K562 (cell line): ENCODE measurements around the gene PRR11. TPM values are rescaled to one million over a fixed set of nuclear protein-coding genes. Genes with fewer than 3 reads are reported as not detected.

Experiments
- BRD9 ChIP-seq: fragments of 450-650 bp; IDR thresholded peaks from 2 replicates; pipeline ENCODE4 v1.6.1; 2018; ENCODE audit warnings: low read depth; ENCODE audit not compliant: partially characterized antibody
- CBX1 ChIP-seq: sonication (generic); IDR thresholded peaks from 2 replicates; pipeline ENCODE4 v1.6.1; 2016; ENCODE audit warnings: antibody characterized with exemption, low read depth, mild to moderate bottlenecking
- CREB1 ChIP-seq, 2 experiments: sonication (generic) in 1 of 2; formaldehyde crosslinking in 1 of 2; IDR thresholded peaks; 2 replicates each; pipeline versions ENCODE4 v1.6.1 to v1.8.0; 2012 to 2022; ENCODE audit warnings: inconsistent platforms in 1 of 2, mild to moderate bottlenecking in 1 of 2, missing genetic modification reagents in 1 of 2, moderate library complexity in 1 of 2
- CXXC5 ChIP-seq: fragments of 250-450 bp; sonication (Bioruptor Pico); IDR thresholded peaks from 2 replicates; pipeline ENCODE4 v1.8.0; 2022; ENCODE audit warnings: inconsistent platforms, mild to moderate bottlenecking, moderate library complexity
- HNRNPLL ChIP-seq: fragments of 200-400 bp; formaldehyde crosslinking; IDR thresholded peaks from 2 replicates; pipeline ENCODE4 v1.6.1; 2017; ENCODE audit warnings: low read length, low read depth, mild to moderate bottlenecking; ENCODE audit not compliant: poor library complexity, severe bottlenecking
- MED1 ChIP-seq: sonication (generic); formaldehyde crosslinking; IDR thresholded peaks from 2 replicates; pipeline ENCODE4 v1.8.1; 2023; ENCODE audit warnings: missing genetic modification reagents, borderline replicate concordance
- MYC ChIP-seq, 2 experiments: fragments of 250-450 bp in 1 of 2; sonication (Bioruptor Pico) in 1 of 2; IDR thresholded peaks; 2 replicates each; pipeline versions ENCODE4 v1.5.1 to v1.6.1; 2012 to 2021; ENCODE audit warnings: low read depth in 2 of 2, borderline replicate concordance in 1 of 2, improper control_type of control experiment in 1 of 2, low read length in 1 of 2, mild to moderate bottlenecking in 1 of 2, moderate library complexity in 1 of 2
- PHF20 ChIP-seq: fragments of 450-650 bp; IDR thresholded peaks from 2 replicates; pipeline ENCODE4 v1.6.1; 2018; ENCODE audit not compliant: partially characterized antibody
- POLR2H ChIP-seq: IDR thresholded peaks from 2 replicates; pipeline ENCODE4 v1.6.1; 2016; ENCODE audit warnings: missing genetic modification characterization, low read depth, mild to moderate bottlenecking, control low read depth, missing compliant biosample characterization, moderate library complexity
- RHOXF2B ChIP-seq: fragments of 250-450 bp; sonication (Bioruptor Pico); conservative IDR thresholded peaks from 2 replicates; pipeline ENCODE4 v1.5.1; 2021
- SMAD3 ChIP-seq: fragments of 450-650 bp; formaldehyde crosslinking; conservative IDR thresholded peaks from 2 replicates; pipeline ENCODE4 v1.4.0; 2020; ENCODE audit warnings: mild to moderate bottlenecking
- SUPT5H ChIP-seq: fragments of 450-650 bp; IDR thresholded peaks from 2 replicates; pipeline ENCODE4 v1.6.1; 2016
- TBL1XR1 ChIP-seq, 2 experiments: IDR thresholded peaks; 2 replicates each; pipeline ENCODE4 v1.6.1; 2012; ENCODE audit warnings: improper control_type of control experiment in 2 of 2, low read length in 2 of 2, mild to moderate bottlenecking in 1 of 2
- ZNF239 ChIP-seq: fragments of 250-450 bp; sonication (Bioruptor Pico); IDR thresholded peaks from 2 replicates; pipeline ENCODE4 v1.4.0; 2020; ENCODE audit warnings: mild to moderate bottlenecking
- ZNF668 ChIP-seq: fragments of 250-450 bp; sonication (Bioruptor Pico); IDR thresholded peaks from 2 replicates; pipeline ENCODE4 v1.8.0; 2022; ENCODE audit warnings: mild to moderate bottlenecking, inconsistent platforms
- ZNF707 ChIP-seq: fragments of 250-450 bp; sonication (Bioruptor Pico); conservative IDR thresholded peaks from 2 replicates; pipeline ENCODE4 v1.8.0; 2022; ENCODE audit warnings: inconsistent platforms, mild to moderate bottlenecking, moderate library complexity
- polyA plus RNA-seq, 8 experiments: library from polyadenylated mRNA; depleted of rRNA in 4 of 8; stranded (reverse) in 5 of 8; unstranded in 3 of 8; fragments of >200 nt; fragmentation: Nextera tagmentation in 2 of 8; fragmentation: Illumina TruSeq in 1 of 8; extraction: Ambion mirVana in 2 of 8; extraction: Trizol in 1 of 8; gene quantifications; 2 replicates each; pipeline versions ENCODE4 v1.2.1 to v1.2.3, GENCODE V29; 2011 to 2014; ENCODE audit warnings: inconsistent platforms in 1 of 8, missing spikeins in 1 of 8
- total RNA-seq, 7 experiments: library from RNA; depleted of rRNA in 6 of 7; stranded (reverse); fragments of >200 nt in 6 of 7; fragmentation: Illumina TruSeq in 2 of 7; extraction: Trizol in 2 of 7; gene quantifications; 2 replicates each; pipeline versions ENCODE4 v1.2.1 to v1.2.3, GENCODE V29; 2011 to 2021; ENCODE audit warnings: low replicate concordance in 1 of 7
- TF ChIP-seq, protein P1 (sequence below): sonication (generic); formaldehyde crosslinking; IDR thresholded peaks from 2 replicates; pipeline ENCODE4 v1.5.0; 2020; ENCODE audit warnings: missing genetic modification reagents
- TF ChIP-seq, protein P2 (sequence below): fragments of 450-650 bp; IDR thresholded peaks from 2 replicates; pipeline ENCODE4 v1.6.1; 2016; ENCODE audit warnings: missing biosample characterization, missing genetic modification characterization
- TF ChIP-seq, protein P3 (sequence below), 3 experiments: fragments of 200-800 bp in 1 of 3; fragments of 250-450 bp in 1 of 3; fragments of 450-650 bp in 1 of 3; sonication (Bioruptor Pico) in 1 of 3; sonication (Bioruptor generic) in 1 of 3; formaldehyde crosslinking in 1 of 3; IDR thresholded peaks; 2 replicates each; pipeline versions ENCODE4 v1.6.1 to v1.8.0; 2016 to 2022; ENCODE audit warnings: mild to moderate bottlenecking in 2 of 3, missing genetic modification characterization in 2 of 3, missing compliant biosample characterization in 1 of 3, moderate library complexity in 1 of 3
- TF ChIP-seq, protein P4 (sequence below): fragments of 250-450 bp; sonication (Bioruptor Pico); IDR thresholded peaks from 2 replicates; pipeline ENCODE4 v1.8.0; 2021; ENCODE audit warnings: borderline replicate concordance, mild to moderate bottlenecking, moderate library complexity; ENCODE audit not compliant: poor library complexity, severe bottlenecking

Gene PRR11
- total and polyA plus RNA-seq, 9 of the 15 experiments (the other 6 are each of a cell fraction or from before 2014, with no cell fraction given) = 13.3 to 75.2 (median 46.4) TPM

DNA sequence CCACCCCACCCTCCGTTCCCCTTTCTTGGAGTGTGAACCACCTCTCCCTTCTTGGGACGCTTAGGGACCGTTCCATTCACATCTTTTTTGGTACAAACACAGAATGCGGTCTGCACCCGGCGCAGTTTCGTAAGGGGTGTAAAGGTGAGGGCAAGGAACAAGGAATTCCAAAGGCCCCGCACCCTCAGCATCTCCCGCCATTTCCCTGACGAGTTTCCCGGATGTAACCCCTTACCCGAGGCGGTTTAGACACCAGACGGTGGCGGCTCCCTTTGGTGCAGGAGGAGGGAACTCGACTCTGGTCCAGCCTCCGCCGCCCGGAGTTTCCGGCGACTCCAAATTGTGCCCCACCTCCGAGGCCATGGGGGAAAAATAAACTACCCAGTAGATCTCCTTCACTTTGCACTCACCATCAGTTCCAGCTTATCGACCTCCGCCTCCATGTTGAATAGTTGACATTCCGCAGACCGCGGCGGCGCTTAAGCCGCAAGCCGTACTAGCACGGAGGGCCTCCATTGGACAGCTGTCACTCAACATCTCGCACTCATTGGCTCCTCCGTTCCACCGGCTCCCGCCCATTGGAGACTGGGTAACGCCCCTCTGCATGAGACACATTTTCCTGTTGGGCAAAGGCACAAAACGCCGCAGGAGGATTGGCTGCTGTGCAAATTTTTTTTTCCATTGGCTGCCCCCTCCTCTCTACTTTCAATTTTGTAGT lies 666 bp upstream of the PRR11 start, which contains the start of gene SKA2 (continued):
- TF ChIP-seq SMAD3 = no peak
- no peak for TF ChIP-seq TBL1XR1 (IDR thresholded peaks at IDR 0.05; ENCODE audit: low read length in 2 of 2)
- peak; percentile 74 for TF ChIP-seq SUPT5H
- TF ChIP-seq ZNF239 (CRISPR knock-in tag) = no peak
- TF ChIP-seq, protein P1, sequence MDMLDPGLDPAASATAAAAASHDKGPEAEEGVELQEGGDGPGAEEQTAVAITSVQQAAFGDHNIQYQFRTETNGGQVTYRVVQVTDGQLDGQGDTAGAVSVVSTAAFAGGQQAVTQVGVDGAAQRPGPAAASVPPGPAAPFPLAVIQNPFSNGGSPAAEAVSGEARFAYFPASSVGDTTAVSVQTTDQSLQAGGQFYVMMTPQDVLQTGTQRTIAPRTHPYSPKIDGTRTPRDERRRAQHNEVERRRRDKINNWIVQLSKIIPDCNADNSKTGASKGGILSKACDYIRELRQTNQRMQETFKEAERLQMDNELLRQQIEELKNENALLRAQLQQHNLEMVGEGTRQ (CRISPR knock-in tag) = no peak
- TF ChIP-seq, protein P2, sequence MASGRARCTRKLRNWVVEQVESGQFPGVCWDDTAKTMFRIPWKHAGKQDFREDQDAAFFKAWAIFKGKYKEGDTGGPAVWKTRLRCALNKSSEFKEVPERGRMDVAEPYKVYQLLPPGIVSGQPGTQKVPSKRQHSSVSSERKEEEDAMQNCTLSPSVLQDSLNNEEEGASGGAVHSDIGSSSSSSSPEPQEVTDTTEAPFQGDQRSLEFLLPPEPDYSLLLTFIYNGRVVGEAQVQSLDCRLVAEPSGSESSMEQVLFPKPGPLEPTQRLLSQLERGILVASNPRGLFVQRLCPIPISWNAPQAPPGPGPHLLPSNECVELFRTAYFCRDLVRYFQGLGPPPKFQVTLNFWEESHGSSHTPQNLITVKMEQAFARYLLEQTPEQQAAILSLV (tag) = no peak
- no peak for TF ChIP-seq MED1
- TF ChIP-seq ZNF707 (CRISPR knock-in tag) = no peak
- TF ChIP-seq CBX1 = 0 out of 2 replicates have a peak, but pooled peaks have one; percentile 26
- TF ChIP-seq, protein P3, sequence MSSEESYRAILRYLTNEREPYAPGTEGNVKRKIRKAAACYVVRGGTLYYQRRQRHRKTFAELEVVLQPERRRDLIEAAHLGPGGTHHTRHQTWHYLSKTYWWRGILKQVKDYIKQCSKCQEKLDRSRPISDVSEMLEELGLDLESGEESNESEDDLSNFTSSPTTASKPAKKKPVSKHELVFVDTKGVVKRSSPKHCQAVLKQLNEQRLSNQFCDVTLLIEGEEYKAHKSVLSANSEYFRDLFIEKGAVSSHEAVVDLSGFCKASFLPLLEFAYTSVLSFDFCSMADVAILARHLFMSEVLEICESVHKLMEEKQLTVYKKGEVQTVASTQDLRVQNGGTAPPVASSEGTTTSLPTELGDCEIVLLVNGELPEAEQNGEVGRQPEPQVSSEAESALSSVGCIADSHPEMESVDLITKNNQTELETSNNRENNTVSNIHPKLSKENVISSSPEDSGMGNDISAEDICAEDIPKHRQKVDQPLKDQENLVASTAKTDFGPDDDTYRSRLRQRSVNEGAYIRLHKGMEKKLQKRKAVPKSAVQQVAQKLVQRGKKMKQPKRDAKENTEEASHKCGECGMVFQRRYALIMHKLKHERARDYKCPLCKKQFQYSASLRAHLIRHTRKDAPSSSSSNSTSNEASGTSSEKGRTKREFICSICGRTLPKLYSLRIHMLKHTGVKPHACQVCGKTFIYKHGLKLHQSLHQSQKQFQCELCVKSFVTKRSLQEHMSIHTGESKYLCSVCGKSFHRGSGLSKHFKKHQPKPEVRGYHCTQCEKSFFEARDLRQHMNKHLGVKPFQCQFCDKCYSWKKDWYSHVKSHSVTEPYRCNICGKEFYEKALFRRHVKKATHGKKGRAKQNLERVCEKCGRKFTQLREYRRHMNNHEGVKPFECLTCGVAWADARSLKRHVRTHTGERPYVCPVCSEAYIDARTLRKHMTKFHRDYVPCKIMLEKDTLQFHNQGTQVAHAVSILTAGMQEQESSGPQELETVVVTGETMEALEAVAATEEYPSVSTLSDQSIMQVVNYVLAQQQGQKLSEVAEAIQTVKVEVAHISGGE (CRISPR knock-in tag; IDR thresholded peaks at IDR 0.05) = peak in 1 of 3 experiments; percentile 31; a peak in 1 of 6 replicates
- no peak for TF ChIP-seq RHOXF2B
- TF ChIP-seq MYC (IDR thresholded peaks at IDR 0.05; ENCODE audit: low read depth, low read length) = peak; percentile 64
- no peak for TF ChIP-seq MYC (CRISPR knock-in tag; IDR thresholded peaks at IDR 0.05; ENCODE audit: borderline replicate concordance, low read depth)
- peak; percentile 83 for TF ChIP-seq CXXC5 (CRISPR knock-in tag)
- TF ChIP-seq CREB1 (IDR thresholded peaks at IDR 0.05) = no peak
- no peak for TF ChIP-seq CREB1 (CRISPR knock-in tag; IDR thresholded peaks at IDR 0.05)
- TF ChIP-seq, protein P4, sequence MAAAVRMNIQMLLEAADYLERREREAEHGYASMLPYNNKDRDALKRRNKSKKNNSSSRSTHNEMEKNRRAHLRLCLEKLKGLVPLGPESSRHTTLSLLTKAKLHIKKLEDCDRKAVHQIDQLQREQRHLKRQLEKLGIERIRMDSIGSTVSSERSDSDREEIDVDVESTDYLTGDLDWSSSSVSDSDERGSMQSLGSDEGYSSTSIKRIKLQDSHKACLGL (CRISPR knock-in tag) = no peak
- TF ChIP-seq PHF20 = peak; percentile 27
- TF ChIP-seq BRD9 = peak; percentile 68
- peak; percentile 59 for TF ChIP-seq POLR2H (tag)
- no peak for TF ChIP-seq ZNF668
- peak; percentile 85 for TF ChIP-seq HNRNPLL
